NCI-H1105 (cell line): ENCODE results near the gene UBA7.
"Not testable (repeated sequence)": the region's sequence is repeated elsewhere in the genome, so short reads cannot be mapped to it uniquely, and the experiment has no call there.

ENCODE experiments used
- DNase-seq: peaks from one replicate; lab custom pipeline; 2025; lab: John Stamatoyannopoulos, UW

The UBA7 gene

DNA sequence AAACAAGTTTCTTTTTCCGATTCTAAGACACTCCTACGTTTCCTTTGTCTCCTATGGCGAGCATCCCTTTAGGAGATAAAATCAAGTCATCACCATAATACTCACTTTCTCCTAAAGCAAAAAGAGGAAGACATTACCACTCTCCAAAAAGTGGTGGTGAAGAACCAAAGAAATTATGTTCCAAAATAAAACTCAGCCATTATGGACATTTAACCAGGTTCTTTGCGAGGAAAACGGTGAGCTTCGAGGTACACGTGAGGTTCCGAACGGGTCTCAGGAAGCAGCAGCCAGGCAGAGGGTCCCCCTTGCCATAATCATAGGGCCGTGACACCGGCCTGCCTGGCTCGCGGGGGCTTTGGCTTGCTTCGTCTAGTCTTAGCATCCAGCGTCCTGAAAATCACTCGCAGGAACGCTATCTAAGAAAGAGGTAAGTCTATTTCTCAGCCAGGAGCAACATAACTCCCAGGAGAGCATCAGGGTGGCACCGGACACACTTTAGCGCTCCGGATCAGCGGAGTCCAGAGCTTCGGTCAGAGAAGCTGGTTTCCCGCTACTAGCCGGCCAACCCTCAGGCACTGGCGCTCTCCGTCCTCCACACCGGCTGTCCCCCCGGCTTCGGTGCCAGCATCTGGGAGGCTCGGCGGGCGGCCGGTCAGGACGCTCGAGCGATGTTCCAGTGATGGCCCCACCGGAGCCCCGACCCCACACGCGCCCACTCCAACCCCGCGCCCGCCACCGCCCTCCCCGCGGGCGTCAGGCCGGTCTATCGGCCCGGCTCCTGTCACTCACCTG, 28.0 kb downstream of the UBA7 start:
- no peak for DNase-seq

DNA sequence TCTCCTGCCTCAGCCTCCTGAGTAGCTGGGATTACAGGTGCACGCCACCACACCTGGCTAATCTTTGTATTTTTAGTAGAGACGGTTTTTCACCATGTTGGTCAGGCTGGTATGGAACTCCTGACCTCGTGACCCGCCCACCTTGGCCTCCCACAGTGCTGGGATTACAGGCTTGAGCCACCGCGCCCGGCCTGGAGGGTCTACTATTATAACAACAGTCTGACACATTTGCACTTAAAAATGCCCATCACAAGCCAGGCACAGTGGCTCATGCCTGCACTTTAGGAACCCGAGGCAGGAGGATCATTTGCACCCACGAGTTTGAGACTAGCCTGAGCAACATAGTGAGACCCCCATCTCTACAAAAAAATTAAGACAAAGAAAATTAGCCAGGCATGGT, 31.5 kb downstream of the UBA7 start:
- not testable (repeated sequence) for DNase-seq

DNA sequence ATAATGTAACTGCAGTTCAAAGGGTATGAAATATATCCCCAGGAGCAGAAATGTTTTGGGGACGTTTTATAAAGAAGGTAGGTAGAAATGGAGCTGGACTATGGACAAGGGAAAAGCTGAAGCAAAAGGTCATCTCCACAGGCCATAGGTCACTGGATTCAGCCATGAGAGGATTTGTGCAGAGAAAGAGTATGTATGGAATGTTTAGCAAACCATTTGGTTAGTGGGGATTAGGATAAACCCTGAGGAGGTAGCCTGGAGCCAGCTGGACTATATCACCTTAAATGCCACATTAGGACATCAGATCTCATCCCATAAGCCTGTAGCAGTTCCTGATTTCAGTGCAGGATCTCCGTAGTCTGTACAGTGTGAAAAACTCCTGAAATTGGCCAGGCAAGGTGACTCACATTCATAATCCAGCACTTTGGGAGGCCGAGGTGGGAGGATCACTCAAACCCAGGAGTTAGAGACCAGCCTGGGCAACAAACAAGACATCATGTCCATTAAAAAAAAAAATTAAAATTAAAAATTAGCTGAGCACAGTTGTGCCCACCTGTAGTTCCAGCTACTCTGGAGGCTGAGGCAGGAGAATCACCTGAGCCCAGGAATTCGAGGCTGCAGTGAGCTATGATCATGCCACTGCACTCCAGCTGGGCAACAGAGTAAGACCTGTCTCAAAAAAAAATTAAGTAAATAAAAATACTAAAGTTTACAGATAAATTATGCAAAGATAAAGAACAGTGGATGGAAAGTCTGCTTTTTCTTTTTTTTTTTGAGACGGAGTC, 32.1 kb downstream of the UBA7 start:
- DNase-seq = no peak

DNA sequence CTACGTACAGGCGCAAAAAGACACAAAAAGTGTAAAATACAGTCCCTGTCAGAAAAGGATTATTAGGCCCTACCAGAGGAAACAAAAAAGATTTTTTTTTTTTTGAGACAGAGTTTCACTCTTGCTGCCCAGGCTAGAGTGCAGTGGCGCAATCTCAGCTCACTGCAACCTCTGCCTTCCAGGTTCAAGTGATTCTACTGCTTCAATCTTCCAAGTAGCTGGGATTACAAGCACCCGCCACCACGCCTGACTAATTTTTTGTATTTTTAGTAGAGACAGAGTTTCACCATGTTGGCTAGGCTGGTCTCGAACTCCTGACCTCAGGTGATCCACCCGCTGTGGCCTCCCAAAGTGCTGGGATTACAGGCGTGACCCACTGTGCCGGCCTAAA, 32.8 kb downstream of the UBA7 start:
- DNase-seq = not testable (repeated sequence)

DNA sequence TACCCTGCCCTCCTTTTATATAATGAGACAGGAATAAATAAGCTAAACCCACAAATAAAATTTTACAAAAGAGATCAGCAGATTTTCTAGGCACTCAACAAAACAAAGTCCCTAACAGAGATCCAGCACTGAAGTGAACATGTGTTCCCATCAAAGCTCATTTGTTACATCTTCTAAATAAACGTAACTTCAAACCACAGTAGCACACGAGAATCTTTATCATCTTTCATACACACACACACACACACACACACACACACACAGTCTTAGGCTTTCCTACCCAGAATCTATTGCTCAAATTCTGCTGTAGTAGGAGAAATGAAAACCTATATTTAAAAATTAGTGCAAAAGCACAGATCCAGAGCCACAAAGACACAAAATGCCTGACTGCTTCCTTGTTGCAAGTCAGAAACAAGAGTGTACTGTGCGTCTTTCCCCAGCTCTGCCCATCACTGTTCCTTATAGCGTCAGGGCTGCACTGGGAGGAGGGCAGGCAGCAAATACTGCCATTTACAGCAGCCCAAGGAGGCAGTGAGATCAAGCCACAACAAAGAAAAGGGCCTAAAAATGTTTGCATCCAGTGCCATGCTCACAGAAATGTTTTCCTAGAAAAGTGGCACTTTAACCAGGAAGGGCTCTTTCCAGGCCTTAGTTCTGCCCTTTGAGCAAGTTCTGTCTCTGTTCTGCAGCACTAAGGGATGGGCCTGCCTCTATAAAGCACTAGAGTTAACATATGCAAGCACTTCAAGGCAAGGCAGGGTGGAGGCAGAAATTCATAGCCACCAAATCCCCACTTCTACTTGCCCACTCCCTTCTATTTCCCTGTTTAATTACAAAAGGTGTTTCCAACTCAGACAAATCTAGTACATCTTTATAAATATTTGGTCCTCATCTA, 33.4 kb downstream of the UBA7 start:
- no peak for DNase-seq

DNA sequence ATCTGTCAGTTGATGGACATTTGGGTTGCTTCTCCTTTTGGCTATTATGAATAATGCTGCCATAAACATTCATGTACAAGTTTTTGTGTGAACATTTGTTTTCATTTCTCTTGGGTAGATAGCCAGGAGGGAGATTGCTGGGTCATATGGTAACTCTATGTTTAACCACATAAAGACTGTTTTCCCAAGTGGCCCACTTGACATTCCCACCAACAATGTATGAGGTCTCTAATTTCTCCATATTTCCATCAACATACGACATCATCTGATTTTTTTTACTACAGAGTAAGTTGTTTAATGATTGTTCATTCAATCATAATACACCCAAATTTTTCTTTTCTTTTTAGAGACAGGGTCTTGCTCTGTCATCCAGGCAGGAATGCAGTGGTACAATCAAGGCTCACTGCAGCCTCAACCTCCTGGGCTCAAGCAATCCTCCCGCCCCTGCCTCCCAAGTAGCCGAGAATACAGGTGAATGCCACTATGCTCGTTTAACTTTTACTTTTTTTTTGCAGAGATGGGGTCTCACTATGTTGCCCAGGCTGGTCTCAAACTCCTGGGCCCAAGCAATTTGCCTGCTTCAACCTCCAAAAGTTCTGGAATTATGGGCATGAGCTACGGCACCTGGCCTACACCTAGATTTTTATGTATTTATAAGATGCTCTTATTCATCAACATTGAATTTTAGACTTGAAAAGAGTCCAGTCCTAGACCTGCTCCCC, 34.2 kb downstream of the UBA7 start:
- no peak for DNase-seq

DNA sequence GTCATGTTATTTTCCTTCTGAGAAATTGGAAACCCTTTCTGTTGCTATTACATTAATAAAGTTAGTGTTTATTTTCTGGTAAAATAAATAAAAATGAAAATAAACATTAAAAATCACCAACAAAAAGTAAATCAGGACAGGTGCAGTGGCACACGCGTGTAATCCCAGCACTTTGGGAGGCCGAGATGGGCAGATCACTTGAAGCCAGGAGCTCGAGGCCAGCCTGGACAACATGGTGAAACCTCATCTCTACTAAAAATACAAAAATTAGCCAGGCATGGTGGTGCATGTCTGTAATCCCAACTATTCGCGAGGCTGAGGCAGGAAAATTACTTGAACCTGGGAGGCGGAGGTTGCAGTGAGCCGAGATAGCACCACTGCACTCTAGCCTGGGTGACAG, 37.7 kb downstream of the UBA7 start:
- not testable (repeated sequence) for DNase-seq

DNA sequence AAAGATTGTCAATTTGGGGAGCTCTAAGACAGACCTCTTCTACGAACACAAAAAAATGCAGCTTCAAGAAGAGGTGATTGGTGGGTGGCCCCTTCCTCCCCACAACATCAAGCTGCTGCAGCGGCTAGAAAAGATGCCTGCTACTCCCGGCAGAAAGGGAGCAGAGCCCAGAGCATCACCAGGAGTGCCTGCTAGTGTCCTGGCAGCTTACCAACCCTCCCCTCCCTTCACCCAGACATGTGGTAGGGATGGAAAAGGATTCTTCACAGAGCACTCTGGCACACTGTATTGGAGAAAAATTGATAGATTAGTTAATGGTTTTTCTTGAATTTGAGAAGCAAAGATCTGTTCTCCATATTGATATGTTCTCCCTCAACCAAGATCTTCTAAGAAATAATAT, 38.2 kb downstream of the UBA7 start:
- no peak for DNase-seq

DNA sequence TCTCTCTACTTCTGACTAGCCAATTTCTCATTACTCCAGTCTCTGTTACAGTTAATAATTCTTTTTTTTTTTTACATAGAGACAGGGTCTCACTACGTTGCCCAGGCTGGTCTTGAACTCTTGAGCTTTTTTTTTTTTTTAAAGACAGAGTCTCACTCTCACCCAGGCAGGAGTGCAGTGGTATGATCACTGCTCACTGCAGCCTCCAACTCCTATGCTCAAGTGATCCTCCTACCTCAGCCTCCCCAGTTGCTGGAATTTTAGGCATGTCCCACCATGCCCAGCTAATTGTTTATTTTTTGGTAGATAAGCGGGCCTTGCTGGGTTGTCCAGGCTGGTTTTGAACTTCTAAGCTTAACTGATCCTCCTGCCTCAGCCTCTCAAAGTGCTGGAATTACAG, 41.0 kb downstream of the UBA7 start:
- DNase-seq = no peak

DNA sequence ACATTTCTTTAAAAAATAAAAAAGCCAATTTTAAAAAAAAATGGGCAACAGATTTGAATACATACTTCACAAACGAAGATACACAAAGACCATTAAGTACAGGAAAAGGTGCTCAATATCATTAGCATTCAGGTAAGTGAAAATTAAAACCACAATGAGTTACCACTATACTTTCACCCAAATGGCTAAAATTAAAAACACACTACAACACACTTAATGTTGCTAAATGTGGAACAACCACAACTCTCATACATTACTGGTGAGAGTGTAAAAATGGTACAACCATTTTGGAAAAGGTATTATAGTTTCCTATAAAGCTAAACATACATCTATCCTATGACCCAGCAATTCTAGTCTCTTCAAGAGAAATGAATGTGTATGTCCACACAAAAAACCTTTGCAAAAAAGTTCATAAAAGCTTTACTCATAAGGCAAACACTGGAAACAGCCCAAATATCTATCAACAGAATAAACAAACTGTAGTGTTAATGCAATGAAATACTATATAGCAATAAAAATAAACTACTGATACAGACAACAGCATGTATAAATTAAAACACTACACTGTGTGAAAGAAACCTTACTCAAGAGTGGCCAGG, 42.3 kb downstream of the UBA7 start:
- no peak for DNase-seq

DNA sequence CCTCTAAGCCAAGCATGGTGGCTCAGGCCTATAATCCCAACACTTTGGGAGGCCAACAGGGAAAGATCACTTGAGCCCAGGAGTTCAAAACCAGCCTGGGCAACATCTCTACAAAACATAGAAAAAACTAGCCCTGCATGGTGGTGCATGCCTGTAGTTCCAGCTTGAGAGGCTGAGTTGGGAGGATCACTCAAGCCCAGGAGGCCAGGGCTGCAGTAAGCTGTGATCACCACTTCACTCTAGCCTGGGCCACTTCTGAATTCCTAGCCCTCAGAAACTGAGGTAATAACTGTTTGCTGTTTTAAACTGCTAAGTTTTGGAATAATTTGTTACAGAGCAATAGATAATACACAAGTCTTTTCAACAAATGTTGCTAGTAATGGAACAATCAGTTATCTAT, 43.8 kb downstream of the UBA7 start:
- DNase-seq = no peak

DNA sequence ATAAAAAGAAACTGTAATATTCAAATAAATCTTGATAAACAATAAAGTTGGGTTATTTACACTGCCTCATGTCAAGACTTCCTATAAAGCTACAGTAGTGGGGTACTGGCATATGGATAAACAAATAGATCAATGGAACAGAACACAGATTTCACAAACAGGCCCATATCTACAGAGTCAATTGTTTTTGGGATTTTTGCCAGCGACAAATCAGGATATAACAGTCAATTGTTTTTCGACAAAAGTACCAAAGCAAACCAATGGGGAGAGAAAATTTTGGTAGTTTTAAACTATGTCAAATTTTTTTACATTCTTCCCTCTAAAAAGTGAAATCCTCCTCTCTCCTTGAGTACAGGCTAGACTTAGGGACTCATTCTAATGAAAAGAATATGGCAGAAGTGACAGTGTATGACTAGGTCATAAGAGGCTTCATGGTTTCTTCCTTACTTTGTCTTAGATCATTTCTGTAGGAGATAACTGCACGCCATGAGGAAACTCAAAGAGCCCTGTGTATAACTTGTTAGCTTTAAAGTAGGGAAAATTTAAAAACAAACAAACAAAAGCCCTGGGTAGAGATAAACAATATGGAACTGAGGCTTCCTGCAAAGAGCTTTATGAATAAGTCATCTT, 44.4 kb downstream of the UBA7 start:
- no peak for DNase-seq

DNA sequence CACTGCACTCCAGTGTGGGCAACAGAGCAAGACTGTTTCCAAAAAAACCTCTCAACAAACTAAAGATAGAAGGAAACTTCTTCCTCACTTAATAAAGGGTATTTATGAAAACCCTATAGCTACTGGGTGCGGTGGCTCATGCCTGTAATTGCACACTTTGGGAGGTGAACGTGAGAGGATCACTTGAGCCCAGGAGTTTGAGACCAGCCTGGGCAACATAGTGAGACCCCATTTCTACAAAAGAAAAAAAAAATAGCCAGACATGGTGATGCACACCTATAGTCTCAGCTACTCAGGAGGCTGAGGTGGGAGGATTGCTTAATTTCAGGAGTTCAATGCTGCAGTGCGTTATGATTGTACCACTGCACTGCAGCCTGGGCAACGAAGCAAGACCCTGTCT, 49.8 kb downstream of the UBA7 start:
- no peak for DNase-seq

DNA sequence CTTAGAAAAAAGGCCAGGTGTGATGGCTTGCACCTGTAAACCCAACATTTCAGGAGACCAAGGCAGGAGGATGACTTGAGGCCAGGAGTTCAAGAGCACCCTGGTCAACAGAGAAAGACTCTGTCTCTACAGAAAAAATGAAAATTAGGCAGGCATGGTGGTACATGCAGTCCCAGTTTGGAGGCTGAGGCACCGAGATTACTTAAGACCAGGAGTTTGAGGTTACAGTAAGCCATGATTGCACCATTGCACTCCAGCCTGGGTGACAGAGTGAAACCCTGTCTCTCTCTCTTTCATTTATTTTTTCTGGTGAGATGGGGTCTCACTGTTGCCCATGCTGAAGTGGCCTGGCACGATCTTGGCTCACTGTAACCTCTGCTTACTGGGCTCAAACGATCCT, 52.1 kb downstream of the UBA7 start:
- no peak for DNase-seq

DNA sequence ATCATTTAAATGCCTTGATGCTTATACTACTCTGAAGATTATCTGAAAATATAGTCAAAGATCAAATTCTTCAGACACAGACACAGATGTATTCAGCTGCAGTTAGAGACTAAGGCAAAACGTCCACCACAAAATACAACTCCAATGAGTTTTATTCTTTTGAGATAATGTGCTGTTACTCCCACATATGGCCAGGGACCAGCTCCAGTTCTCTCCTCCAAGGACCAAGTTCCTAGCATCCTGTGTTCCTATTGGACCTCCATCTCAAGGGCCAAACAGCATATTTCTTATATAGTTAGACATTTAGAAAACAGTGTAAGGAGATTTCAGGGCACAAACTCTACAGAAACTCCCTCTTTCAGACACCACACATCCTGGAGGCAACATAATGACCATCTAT, 54.5 kb downstream of the UBA7 start:
- DNase-seq = no peak

DNA sequence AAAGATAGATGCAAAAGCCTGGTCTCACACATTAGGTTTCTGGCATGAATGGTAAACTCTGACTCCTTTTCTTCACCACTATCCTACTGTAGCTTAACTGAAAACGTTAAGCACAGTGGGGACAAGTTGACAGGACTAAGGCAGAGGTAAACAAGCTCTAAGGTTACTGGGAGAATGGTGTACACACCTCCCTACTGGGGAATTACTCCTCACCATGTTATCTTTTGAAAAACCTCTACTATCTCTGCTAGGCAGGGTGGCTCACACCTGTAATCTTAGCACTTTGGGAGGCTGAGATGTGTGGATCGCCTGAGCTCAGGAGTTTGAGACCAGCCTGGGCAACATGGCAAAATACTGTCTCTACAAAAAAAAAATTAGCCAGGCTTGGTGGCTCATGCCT, 56.6 kb downstream of the UBA7 start:
- DNase-seq = no peak

DNA sequence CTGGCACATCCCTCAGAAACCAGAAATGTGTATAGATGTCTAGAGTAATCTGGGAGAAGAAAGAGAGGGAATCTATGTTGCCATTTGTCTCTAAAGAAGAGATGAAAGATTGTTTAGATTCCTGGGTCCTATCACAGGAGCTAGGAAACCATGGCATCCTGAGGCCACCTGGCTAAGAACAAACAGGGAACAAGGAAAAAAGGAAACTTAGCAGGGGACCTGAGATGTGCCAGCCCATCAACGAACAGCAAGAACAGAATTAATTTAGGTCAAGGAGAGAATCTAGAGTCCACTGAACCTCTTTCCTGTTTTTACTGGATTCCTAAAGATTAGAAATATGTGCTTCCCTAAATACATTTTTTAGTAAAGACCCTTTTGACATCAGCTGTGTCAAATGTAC, 57.7 kb downstream of the UBA7 start:
- DNase-seq = no peak
